Testis (tissue), 2 donors: ENCODE results near the gene AUTS2.

Source experiments
- CTCF ChIP-seq, 3 experiments: fragments of 450-650 bp in 2 of 3; fragments of 200-600 bp in 1 of 3; sonication (generic) in 1 of 3; IDR thresholded peaks; one replicate each; pipeline ENCODE4 v1.5.1; 2016 to 2019; ENCODE audit warnings: antibody characterized with exemption in 3 of 3, mild to moderate bottlenecking in 2 of 3, moderate library complexity in 1 of 3
- POLR2A ChIP-seq: fragments of 450-650 bp; IDR thresholded peaks from one replicate; pipeline ENCODE4 v1.6.1; 2017; ENCODE audit warnings: antibody characterized with exemption, mild to moderate bottlenecking, moderate library complexity

- TF ChIP-seq CTCF (IDR thresholded peaks at IDR 0.05) (no peak), POLR2A (no peak)
Observed at GRCh38 chr7:70502117-70502863, 904.0 kb downstream of the AUTS2 start.
